Measurements from ENCODE around the gene KIF3A. TPM values are rescaled to one million over a fixed set of nuclear protein-coding genes. Genes with fewer than 3 reads are reported as not detected.
A peak's percentile ranks its signal among the peaks of the same experiment; 100 is the strongest.

KIF3A gene
- total RNA-seq, 1 experiment from 2014 or later, result 13.2 TPM

DNA sequence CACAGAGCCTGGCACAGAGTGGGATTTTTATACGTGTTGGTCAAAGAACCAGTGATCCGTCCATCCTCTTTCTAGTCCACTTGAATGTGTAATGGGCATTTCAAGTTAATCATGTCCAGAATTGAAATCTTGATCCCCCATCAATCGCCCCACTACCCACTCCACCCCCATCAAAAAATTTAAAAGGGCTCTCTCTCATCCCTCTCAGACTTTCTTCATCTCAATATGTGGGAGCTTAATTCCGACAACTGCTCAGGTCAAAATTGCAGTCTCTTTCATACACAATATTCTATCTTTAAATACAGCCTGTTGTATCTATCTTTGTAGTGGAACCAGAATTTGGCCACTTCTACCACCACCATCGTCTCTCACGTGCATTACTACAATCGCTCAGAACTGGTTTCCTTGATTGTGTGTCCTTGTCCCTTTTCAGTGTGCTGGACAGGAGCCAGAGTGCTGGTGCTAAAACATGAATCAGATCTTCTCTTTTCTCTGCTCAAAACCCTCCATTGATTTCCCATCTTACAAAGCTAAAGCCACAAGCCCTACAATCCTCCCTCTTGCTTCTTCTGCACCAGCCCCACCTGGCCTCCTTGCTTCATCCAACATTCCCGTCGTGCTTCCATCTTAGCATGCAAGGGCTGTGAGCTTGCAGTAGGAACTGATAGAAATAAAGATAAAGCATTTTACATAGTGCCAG is 786 bp upstream of the KIF3A start:
- Histone ChIP-seq H3K79me1 (ENCODE audit: insufficient read depth, low read depth, low read length, poor library complexity, severe bottlenecking) (no peaks in the 10 kb centered on the region), H4K5ac (ENCODE audit: insufficient read length, low read depth, low read length) (no peak overlapping the region), H4K20me1 (ENCODE audit: control insufficient read depth, insufficient read depth, insufficient read length) (no peaks in the 10 kb centered on the region), H3K4me1 (ENCODE audit: insufficient read depth, low read length) (no peaks in the 10 kb centered on the region), H3K14ac (ENCODE audit: insufficient read depth, low read length) (no peak overlapping the region), H2AFZ (ENCODE audit: low read length) (no peak overlapping the region), H4K91ac (ENCODE audit: insufficient read length, low read depth, low read length) (no peak overlapping the region), H2AK5ac (ENCODE audit: insufficient read length, low read length) (no peak overlapping the region), H3K56ac (ENCODE audit: insufficient read length, low read depth, low read length) (no peak overlapping the region), H3K27ac (ENCODE audit: insufficient read length, low read depth, low read length) (no peak overlapping the region), H3K9me3 (ENCODE audit: control insufficient read depth, low read depth, low read length) (no peaks in the 10 kb centered on the region), H3K79me2 (ENCODE audit: insufficient read depth, low read length) (no peaks in the 10 kb centered on the region), H2BK12ac (ENCODE audit: insufficient read length, low read depth, low read length) (no peak overlapping the region), H3K4me2 (ENCODE audit: insufficient read depth, insufficient read length, low read length) (peak overlapping the region; percentile 77), H4K8ac (replicated peaks; ENCODE audit: insufficient read length, low read depth, low read length) (no peak overlapping the region), H2BK5ac (ENCODE audit: insufficient read length, low read length) (no peak overlapping the region), H3K27me3 (ENCODE audit: insufficient read depth, low read length) (no peaks in the 10 kb centered on the region), H3K23me2 (ENCODE audit: insufficient read length, low read depth, low read length, poor library complexity, severe bottlenecking) (no peaks in the 10 kb centered on the region), H2BK15ac (ENCODE audit: low read depth, low read length) (no peak overlapping the region), H3K23ac (ENCODE audit: insufficient read length, low read depth, low read length) (no peak overlapping the region), H2BK20ac (ENCODE audit: low read depth, low read length, poor library complexity, severe bottlenecking) (no peak overlapping the region), H3K9ac (ENCODE audit: extremely low read depth, insufficient read length, low read length) (no peak overlapping the region), H3K18ac (ENCODE audit: insufficient read length, low read depth, low read length) (no peak overlapping the region), H3K4ac (ENCODE audit: low read depth, low read length) (no peak overlapping the region), H3T11ph (ENCODE audit: low read length) (no peak overlapping the region), H2BK120ac (ENCODE audit: low read depth, low read length, poor library complexity, severe bottlenecking) (no peak overlapping the region)
- DNase-seq, result no peak
- Mint-ChIP-seq H3K4me1 (peaks cover 7 to 15% of the 10 kb centered on the region in 2 experiments), H3K36me3 (ENCODE audit: insufficient read depth in 1 of 3, low read depth in 3 of 3) (peaks cover 0 to 5% (median 4%) of the 10 kb centered on the region in 3 experiments; a peak in 3 of 7 replicates), H3K9me3 (peaks cover 0 to 3% of the 10 kb centered on the region in 2 experiments; a peak in 1 of 5 replicates), H3K27me3 (ENCODE audit: low read depth) (peaks cover 17% of the 10 kb centered on the region), H3K4me3 (peak overlapping the region; percentile 79 to 87), H3K27ac (no peak overlapping the region)
- no CpG with 5 or more reads among the region's 9 CpGs for WGBS (ENCODE audit: extremely low coverage, insufficient read length, low lambda C conversion rate)
- TF ChIP-seq, protein P1, sequence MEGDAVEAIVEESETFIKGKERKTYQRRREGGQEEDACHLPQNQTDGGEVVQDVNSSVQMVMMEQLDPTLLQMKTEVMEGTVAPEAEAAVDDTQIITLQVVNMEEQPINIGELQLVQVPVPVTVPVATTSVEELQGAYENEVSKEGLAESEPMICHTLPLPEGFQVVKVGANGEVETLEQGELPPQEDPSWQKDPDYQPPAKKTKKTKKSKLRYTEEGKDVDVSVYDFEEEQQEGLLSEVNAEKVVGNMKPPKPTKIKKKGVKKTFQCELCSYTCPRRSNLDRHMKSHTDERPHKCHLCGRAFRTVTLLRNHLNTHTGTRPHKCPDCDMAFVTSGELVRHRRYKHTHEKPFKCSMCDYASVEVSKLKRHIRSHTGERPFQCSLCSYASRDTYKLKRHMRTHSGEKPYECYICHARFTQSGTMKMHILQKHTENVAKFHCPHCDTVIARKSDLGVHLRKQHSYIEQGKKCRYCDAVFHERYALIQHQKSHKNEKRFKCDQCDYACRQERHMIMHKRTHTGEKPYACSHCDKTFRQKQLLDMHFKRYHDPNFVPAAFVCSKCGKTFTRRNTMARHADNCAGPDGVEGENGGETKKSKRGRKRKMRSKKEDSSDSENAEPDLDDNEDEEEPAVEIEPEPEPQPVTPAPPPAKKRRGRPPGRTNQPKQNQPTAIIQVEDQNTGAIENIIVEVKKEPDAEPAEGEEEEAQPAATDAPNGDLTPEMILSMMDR (conservative IDR thresholded peaks at IDR 0.05), result no peak
